Measurements from ENCODE around the gene WDR70. TPM values are rescaled to one million over a fixed set of nuclear protein-coding genes. Genes with fewer than 3 reads are reported as not detected.
"Not testable (repeated sequence)": the region's sequence is repeated elsewhere in the genome, so short reads cannot be mapped to it uniquely, and the experiment has no call there.

Gene WDR70
- total RNA-seq, 4 donors from 2014 or later: 25.3 to 122 (median 48.8) TPM

- H3K9me3 ChIP-seq: no peaks in the 10 kb centered on the region
- no peak for DNase-seq
- H3K27me3 ChIP-seq: no peaks in the 10 kb centered on the region
- no peaks in the 10 kb centered on the region for H3K36me3 ChIP-seq
- no peaks in the 10 kb centered on the region for H3K4me1 ChIP-seq
- no peak for TF ChIP-seq POLR2A (IDR thresholded peaks at IDR 0.05)
- TF ChIP-seq, protein P1, sequence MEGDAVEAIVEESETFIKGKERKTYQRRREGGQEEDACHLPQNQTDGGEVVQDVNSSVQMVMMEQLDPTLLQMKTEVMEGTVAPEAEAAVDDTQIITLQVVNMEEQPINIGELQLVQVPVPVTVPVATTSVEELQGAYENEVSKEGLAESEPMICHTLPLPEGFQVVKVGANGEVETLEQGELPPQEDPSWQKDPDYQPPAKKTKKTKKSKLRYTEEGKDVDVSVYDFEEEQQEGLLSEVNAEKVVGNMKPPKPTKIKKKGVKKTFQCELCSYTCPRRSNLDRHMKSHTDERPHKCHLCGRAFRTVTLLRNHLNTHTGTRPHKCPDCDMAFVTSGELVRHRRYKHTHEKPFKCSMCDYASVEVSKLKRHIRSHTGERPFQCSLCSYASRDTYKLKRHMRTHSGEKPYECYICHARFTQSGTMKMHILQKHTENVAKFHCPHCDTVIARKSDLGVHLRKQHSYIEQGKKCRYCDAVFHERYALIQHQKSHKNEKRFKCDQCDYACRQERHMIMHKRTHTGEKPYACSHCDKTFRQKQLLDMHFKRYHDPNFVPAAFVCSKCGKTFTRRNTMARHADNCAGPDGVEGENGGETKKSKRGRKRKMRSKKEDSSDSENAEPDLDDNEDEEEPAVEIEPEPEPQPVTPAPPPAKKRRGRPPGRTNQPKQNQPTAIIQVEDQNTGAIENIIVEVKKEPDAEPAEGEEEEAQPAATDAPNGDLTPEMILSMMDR (IDR thresholded peaks at IDR 0.05): no peak
- no peak overlapping the region for H3K27ac ChIP-seq
- H3K4me3 ChIP-seq: no peak overlapping the region
- intact Hi-C loops (cut with DNase I; ENCODE audit: low total_unique reads): no loop called here
Measured at GRCh38 chr5:37471666-37472197, 92.6 kb downstream of the WDR70 start.

DNA sequence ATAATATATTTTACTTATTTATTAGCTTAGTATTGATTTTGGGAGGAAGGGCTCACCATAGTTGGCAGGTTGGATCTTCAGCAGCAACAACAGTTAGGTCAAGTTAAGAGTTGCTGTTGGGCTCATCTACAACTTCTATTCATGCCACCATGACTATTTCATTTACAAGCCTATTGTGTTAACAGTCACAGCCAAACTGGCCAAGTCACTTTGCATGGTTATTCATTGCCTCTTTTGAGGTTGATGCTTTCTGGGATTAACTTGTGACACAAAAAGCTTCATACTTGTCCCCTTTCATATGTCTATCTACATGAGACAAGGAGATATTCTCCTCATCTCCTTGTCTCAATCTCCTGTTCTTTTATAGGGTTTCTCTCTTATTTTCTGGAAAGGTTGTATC lies 98.3 kb downstream of the WDR70 start:
- Histone ChIP-seq H3K4me3 (no peak overlapping the region), H3K27ac (no peak overlapping the region), H3K4me1 (no peaks in the 10 kb centered on the region), H3K36me3 (no peaks in the 10 kb centered on the region), H3K9me3 (no peaks in the 10 kb centered on the region), H3K27me3 (no peaks in the 10 kb centered on the region)
- no peak for DNase-seq
- TF ChIP-seq POLR2A (IDR thresholded peaks at IDR 0.05): no peak
- TF ChIP-seq, protein P1 (IDR thresholded peaks at IDR 0.05): no peak
- intact Hi-C loops (cut with DNase I; ENCODE audit: low total_unique reads): no loop called here

- Histone ChIP-seq H3K27me3 (no peaks in the 10 kb centered on the region), H3K9me3 (no peaks in the 10 kb centered on the region), H3K36me3 (no peaks in the 10 kb centered on the region), H3K27ac (no peak overlapping the region), H3K4me1 (no peaks in the 10 kb centered on the region), H3K4me3 (no peak overlapping the region)
- intact Hi-C loops (cut with DNase I; ENCODE audit: low total_unique reads): no loop called here
- no peak for DNase-seq
- no peak for TF ChIP-seq POLR2A (IDR thresholded peaks at IDR 0.05)
- TF ChIP-seq, protein P1 (IDR thresholded peaks at IDR 0.05): no peak
Measured at GRCh38 chr5:37478121-37478894, 99.2 kb downstream of the WDR70 start.

GRCh38 chr5:37481395-37481794 lies 102.3 kb downstream of the WDR70 start:
- H3K4me3 ChIP-seq; H3K27ac ChIP-seq; DNase-seq; intact Hi-C loops (cut with DNase I; ENCODE audit: low total_unique reads); H3K9me3 ChIP-seq; H3K4me1 ChIP-seq; H3K27me3 ChIP-seq; H3K36me3 ChIP-seq: not testable (repeated sequence)

GRCh38 chr5:37490120-37490810 lies 111.1 kb downstream of the WDR70 start:
- no peak overlapping the region for H3K27ac ChIP-seq
- no peak for TF ChIP-seq POLR2A (IDR thresholded peaks at IDR 0.05)
- TF ChIP-seq, protein P1 (IDR thresholded peaks at IDR 0.05): no peak
- no peaks in the 10 kb centered on the region for H3K9me3 ChIP-seq
- H3K4me3 ChIP-seq: no peak overlapping the region
- no peaks in the 10 kb centered on the region for H3K27me3 ChIP-seq
- H3K36me3 ChIP-seq: no peaks in the 10 kb centered on the region
- intact Hi-C loops (cut with DNase I; ENCODE audit: low total_unique reads): no loop called here
- no peak for DNase-seq
- no peaks in the 10 kb centered on the region for H3K4me1 ChIP-seq

Data from uterus (tissue), 4 donors.